GM03348 (cell line): ENCODE measurements around the gene ABI3.
A peak's percentile ranks its signal among the peaks of the same experiment; 100 is the strongest.

Experiments used
- DNase-seq: peaks from one replicate; pipeline ENCODE4 v3.0.0; 2012; ENCODE audit warnings: low spot score

ABI3 gene

GRCh38 chr17:49197346-49197998, 13.0 kb upstream of the ABI3 start:
- DNase-seq = no peak

- no peak for DNase-seq
These were observed 12.3 kb upstream of the ABI3 start for GRCh38 chr17:49198211-49198610.

DNA sequence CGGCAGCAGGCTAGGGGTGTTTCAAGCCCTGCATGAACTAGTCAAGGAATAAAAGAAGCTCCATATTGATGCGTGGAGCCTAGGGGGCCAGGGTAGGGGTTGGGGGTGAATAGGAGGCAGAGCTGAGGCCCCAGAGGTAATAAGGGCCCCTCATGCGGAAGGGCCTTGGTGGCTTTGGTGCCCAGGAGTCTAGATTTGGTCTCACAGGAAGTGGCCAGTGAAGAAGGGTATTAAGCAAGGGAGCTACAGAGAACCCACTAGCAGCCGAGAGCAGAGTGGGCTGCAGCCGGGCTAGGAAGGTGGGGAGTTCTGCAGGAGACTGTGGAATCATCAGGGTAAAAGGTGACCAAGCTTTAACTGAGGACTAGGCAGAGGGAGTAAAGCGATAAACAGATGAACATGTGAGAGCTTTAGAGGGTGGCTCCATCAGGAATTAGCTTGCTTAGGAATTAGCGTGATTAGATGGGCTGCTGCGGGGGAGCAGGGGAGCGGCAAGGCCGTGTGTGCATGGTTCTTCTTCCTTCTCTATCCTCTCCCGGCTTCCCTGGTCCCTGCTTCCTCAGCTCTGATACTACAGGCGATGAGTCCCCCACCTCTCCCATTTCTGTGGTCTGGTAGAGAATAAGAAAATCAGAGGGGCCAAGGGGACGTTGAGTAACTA, 10.0 kb upstream of the ABI3 start:
- no peak for DNase-seq

GRCh38 chr17:49201481-49201927, 9.0 kb upstream of the ABI3 start:
- no peak for DNase-seq

DNA sequence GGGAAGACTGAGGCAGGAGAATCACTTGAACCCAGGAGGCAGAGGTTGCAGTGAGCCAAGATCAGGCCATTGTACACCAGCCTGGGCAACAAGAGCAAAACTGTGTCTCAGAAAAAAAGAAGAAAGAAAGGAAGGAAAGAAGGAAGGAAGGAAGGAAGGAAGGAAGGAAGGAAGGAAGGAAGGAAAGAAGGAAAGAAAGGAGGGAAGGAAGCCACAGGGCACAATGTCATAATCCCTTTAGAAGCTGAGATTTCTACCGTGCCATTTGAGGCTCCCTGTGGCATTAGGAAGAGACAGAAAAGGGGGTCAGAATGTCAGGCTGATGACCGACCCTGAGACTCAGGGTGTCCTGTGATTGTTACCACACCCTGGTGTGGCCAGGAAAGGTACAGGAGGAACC, 6.7 kb upstream of the ABI3 start:
- DNase-seq = no peak

- DNase-seq = no peak
These were observed 6.0 kb upstream of the ABI3 start for GRCh38 chr17:49204516-49204915.

DNA sequence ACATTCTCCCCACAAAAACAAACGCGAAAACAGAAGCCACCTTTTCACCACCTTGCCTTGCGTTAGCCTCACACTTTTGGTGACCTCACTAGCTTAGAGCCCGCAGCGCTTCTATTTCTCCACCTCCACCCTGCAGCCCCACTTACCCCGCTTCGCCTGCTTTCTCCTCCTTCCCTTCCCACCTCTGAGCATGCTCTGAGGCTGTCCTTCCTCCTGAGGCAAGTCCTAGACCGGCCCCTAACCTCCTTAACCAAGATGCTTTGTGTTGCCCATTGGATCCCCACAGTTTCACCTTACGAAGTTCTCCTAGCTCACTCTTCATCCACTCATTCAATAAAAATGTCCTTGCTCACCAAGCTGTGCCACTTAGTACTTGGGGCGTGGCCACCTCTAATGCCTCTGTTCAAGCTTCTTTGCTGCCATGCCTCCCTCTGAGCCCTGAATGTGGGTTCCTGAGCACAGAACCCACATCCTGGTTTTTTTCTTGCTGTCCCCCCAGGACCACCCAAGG, 1.4 kb upstream of the ABI3 start:
- no peak for DNase-seq

DNA sequence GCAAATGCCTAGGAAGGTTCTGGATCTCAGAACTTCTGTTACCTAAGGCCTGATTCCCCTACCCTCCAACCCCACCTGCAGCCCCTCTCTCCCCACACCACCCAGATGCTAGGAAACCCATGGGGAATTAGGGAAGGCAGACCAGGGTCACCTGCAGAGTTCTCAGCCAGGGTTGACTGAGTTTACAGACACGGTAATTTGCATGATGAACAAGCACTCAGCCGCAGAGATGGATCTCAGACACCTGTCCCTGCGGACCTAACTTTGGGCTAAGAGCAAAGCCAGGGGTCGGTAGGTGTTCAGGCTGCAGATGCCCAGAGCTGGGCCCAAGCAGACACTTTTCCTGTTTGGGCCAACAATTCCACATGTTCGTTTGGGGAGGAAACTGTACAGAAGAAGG, 2.9 kb downstream of the ABI3 start:
- no peak for DNase-seq

DNA sequence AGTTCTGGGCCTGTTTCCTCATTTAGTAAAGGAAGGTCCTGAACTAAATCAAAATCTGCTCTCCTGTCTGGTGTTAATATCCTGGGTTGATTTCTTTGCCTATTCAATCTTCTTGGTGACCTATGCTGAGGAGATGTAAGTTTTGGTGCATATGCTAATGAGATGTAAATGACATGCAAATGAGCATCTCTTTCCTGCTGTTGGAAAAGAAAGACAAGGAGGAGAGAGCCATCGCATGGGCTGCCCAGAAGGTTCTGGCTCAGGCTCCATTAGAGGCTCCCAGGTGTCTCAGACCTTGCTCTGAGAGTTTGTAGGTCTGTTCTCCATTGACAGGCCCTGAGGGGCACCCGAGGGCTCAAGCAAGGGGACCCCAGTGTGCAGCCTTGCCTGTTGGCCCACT, 3.3 kb downstream of the ABI3 start:
- no peak for DNase-seq

- DNase-seq = no peak
These were observed 4.3 kb downstream of the ABI3 start for GRCh38 chr17:49214676-49215360.

GRCh38 chr17:49216482-49216881, 6.0 kb downstream of the ABI3 start:
- no peak for DNase-seq

GRCh38 chr17:49216953-49217650, 6.6 kb downstream of the ABI3 start:
- DNase-seq = no peak

DNA sequence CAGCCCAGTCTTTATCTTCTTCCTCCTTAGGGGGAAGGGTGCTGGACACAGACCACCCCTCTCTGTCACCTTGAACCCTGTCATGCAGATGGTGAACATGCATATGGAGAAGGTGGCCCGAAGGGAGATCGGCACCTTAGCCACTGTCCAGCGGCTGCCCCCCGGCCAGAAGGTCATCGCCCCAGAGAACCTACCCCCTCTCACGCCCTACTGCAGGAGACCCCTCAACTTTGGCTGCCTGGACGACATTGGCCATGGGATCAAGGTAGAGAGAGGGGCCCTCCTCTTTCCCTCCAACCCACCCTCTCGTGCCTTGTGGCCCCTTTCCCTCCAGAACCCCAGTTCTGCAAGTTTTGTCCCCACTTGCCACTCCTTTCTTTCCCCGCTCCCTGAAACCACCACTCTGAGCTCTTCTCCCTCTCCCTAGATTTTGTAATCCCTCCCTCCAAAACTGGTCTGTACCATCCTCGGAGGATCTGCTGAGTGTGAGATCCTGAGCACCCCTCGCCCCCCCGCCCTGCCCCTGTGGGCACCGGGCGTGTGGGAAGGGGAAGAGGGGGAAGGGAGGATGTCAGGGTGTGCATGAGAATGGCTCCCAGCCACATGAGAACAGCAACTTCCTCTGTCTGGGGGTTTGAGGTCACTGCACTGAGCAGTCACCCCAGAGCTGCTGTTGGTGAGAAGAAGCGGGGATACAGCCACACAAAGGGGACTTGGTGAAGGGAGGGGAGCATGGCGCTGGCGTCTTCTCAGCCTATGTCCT, 7.3 kb downstream of the ABI3 start:
- no peak for DNase-seq

DNA sequence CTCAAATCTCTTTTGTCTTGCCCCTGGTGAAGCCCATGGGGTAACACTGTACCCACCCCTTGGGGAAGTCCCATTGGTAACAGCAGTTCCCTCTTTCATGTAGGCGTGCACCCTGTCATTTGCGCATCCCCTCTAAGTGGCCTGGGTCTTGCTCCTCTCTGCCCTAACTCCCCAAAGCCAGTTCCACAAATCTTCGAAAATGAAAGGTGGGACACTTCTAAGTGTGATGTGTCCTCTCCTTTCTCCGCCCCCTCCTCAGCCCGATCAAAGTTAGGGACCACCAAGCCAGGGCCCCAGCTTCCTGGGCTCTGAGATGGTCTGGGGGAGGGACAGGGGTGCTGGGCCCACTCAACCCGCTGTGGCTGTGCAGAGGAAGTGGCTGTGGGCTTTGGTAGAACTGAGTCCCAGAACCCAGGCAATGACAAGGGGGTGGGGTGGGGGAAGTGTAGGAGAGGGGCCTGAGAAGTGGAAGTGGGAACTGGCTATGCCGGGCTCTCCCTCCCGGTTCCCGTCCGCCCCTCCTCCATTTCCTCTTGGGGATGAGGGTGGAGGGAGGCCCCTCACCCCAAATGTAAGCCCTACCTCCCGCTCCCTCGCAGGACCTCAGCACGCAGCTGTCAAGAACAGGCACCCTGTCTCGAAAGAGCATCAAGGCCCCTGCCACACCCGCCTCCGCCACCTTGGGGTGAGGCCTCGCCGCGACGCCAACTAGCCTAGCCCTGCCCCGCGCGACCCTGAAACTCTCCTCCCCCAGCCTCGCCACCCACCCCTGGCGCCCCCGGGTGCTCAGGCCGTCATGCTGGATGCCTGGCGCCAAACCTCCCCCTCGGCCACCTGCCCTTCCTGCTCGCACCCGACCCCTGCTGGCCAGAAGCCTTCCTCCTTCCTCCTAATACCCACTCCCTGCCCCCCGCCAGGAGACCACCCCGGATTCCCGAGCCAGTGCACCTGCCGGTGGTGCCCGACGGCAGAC, 8.7 kb downstream of the ABI3 start:
- no peak for DNase-seq

DNA sequence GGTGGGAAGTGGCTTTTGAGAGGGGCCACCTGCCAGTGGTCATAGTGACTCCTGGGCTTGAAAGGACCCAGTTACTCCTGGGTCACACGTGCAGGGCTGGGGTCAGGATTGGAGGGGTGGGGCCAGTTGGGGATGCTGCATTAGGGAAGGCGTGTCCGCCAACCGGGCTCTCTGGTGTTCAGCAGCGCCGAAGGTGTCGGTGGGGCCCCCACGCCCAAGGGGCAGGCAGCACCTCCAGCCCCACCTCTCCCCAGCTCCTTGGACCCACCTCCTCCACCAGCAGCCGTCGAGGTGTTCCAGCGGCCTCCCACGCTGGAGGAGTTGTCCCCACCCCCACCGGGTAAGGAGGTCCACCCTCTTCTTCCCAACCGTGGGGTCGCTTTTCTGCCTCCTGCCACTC, 9.5 kb downstream of the ABI3 start:
- no peak for DNase-seq

DNA sequence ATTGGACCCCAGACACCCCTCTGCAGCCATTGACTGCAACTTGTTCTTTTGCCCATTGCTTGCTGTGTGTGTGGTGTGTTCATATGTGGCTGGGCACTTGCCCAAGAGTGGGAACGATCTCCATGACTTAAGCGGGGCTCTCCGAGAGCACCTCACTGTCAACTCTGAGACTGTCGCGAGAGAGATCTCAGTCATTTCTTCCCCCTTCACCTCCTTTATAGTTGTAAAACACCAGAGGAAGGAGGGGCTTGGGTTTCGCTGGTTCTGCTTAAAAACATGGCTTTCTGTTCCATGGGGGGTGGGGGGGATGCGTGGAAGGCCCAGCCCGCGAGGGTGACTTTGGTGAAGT, 12.6 kb downstream of the ABI3 start:
- no peak for DNase-seq

GRCh38 chr17:49223517-49224197, 13.2 kb downstream of the ABI3 start:
- DNase-seq = peak; percentile 80

- no peak for DNase-seq
These were observed 13.9 kb downstream of the ABI3 start for GRCh38 chr17:49224198-49224996.

DNA sequence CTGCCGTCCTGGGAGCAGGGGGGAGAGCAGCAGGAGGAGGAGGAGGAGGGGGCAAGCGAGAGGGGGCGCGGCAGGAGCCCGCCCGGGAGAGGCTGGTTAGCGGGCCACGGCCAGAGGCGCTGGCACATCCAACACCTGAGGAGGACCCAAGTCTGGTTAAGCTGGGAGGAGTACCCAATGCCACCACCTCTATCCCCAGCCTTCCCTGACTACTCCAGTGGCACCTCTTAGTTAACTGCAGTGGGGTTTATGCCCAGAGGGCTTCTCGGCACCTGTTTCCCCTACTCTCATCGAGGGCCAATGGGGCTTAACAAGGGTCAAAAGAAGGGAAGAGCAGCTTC, 14.5 kb downstream of the ABI3 start:
- DNase-seq = no peak
